Endothelial cell of umbilical vein (primary cell): Measurements from ENCODE around the gene APBA2. TPM values are rescaled to one million over a fixed set of nuclear protein-coding genes. Genes with fewer than 3 reads are reported as not detected.

Experiments
- BruUV-seq: library from RNA; stranded (reverse); fragments of 400-500 nt; replicated peaks from 2 replicates; lab custom pipeline; 2021; lab: Mats Ljungman, UMichigan
- CTCF ChIA-PET: fragments of 300-600, 350-600 bp; sonication (Branson Sonifier 250); formaldehyde crosslinking; loops from one replicate; lab custom pipeline; 2021; ENCODE audit warnings: antibody characterized with exemption, inconsistent platforms; lab: Charles Lee
- POLR2A ChIA-PET: fragments of 300-600, 350-600 bp; sonication (Branson Sonifier 250); formaldehyde crosslinking; loops from one replicate; lab custom pipeline; 2021; ENCODE audit warnings: antibody characterized with exemption, inconsistent platforms; lab: Charles Lee
- DNase-seq: peaks from one replicate; pipeline ENCODE4 v3.0.0-alpha.2; 2011; ENCODE audit warnings: low read depth, low spot score
- FAIRE-seq: peaks from 2 replicates; lab custom pipeline; 2011; peaks lifted over from hg19 to GRCh38; lab: Jason Lieb, UNC
- H2AFZ ChIP-seq: 2 replicates; pipeline ENCODE4 v1.6.0; 2012; ENCODE audit warnings: low read depth, low read length, control low read depth, inconsistent platforms
- H3K27ac ChIP-seq: 2 replicates; pipeline ENCODE4 v1.5.1; 2011; ENCODE audit warnings: low read depth, mild to moderate bottlenecking, control low read depth, low read length, moderate library complexity; ENCODE audit not compliant: insufficient read depth
- H3K27me3 ChIP-seq, 2 experiments: 2 replicates each; pipeline versions ENCODE4 v1.6.0 to v1.6.1; 2011; ENCODE audit warnings: low read length in 2 of 2, mixed read lengths in 1 of 2; ENCODE audit not compliant: control insufficient read depth in 2 of 2, insufficient read depth in 2 of 2
- H3K36me3 ChIP-seq, 2 experiments: 2 replicates in 1 of 2; 3 replicates in 1 of 2; pipeline ENCODE4 v1.5.1; 2011; ENCODE audit warnings: low read length in 2 of 2, mild to moderate bottlenecking in 1 of 2, moderate library complexity in 1 of 2; ENCODE audit not compliant: control insufficient read depth in 2 of 2, insufficient read depth in 2 of 2; ENCODE audit errors: extremely low read depth in 1 of 2
- H3K4me1 ChIP-seq: 3 replicates; pipeline ENCODE4 v1.5.1; 2011; ENCODE audit warnings: mild to moderate bottlenecking, low read length; ENCODE audit not compliant: control insufficient read depth, insufficient read depth; ENCODE audit errors: extremely low read depth
- H3K4me2 ChIP-seq: 2 replicates; pipeline ENCODE4 v1.6.1; 2011; ENCODE audit warnings: low read length, control low read depth, mixed read lengths; ENCODE audit not compliant: insufficient read depth
- H3K4me3 ChIP-seq, 3 experiments: fragments of 200-600 bp in 1 of 3; sonication (generic), shearing (Covaris generic) in 1 of 3; replicated peaks in 1 of 3; 2 replicates each; pipeline ENCODE4 v1.5.1; 2011 to 2016; ENCODE audit warnings: control low read depth in 3 of 3, low read length in 3 of 3, mild to moderate bottlenecking in 2 of 3, inconsistent platforms in 1 of 3, low read depth in 1 of 3, moderate library complexity in 1 of 3; ENCODE audit not compliant: insufficient read depth in 1 of 3
- H3K79me2 ChIP-seq: 2 replicates; pipeline ENCODE4 v1.6.0; 2012; ENCODE audit warnings: low read length, inconsistent platforms; ENCODE audit not compliant: control insufficient read depth, insufficient read depth
- H3K9ac ChIP-seq: replicated peaks from 2 replicates; pipeline ENCODE3; 2011; ENCODE audit warnings: low read length, control low read depth; ENCODE audit not compliant: insufficient read depth; ENCODE audit errors: extremely low read depth
- H3K9me1 ChIP-seq: replicated peaks from 3 replicates; pipeline ENCODE4 v1.6.0; 2011; ENCODE audit warnings: mild to moderate bottlenecking, low read length; ENCODE audit not compliant: control insufficient read depth, insufficient read depth; ENCODE audit errors: extremely low read depth
- H3K9me3 ChIP-seq: replicated peaks from 2 replicates; pipeline ENCODE4 v1.5.1; 2012; ENCODE audit warnings: low read length, inconsistent platforms; ENCODE audit not compliant: control insufficient read depth, insufficient read depth
- H4K20me1 ChIP-seq: replicated peaks from 2 replicates; pipeline ENCODE3; 2011; ENCODE audit warnings: mild to moderate bottlenecking, low read length; ENCODE audit not compliant: control insufficient read depth, insufficient read depth; ENCODE audit errors: extremely low read depth
- EZH2 ChIP-seq: IDR thresholded peaks from 2 replicates; pipeline ENCODE4 v1.6.1; 2012; ENCODE audit warnings: borderline replicate concordance, low read depth, mild to moderate bottlenecking, moderate library complexity, low read length, inconsistent platforms; ENCODE audit not compliant: severe bottlenecking
- FOS ChIP-seq: IDR thresholded peaks from 2 replicates; pipeline ENCODE4 v1.6.1; 2011; ENCODE audit warnings: mild to moderate bottlenecking, low read length, moderate library complexity, borderline replicate concordance; ENCODE audit not compliant: insufficient read depth
- GATA2 ChIP-seq: IDR thresholded peaks from 2 replicates; pipeline ENCODE4 v1.7.0; 2011; ENCODE audit warnings: low read depth, mild to moderate bottlenecking, moderate library complexity, mixed read lengths, low read length; ENCODE audit not compliant: insufficient read length, insufficient read depth
- JUN ChIP-seq: IDR thresholded peaks from 2 replicates; pipeline ENCODE4 v1.6.1; 2011; ENCODE audit warnings: borderline replicate concordance, low read depth; ENCODE audit not compliant: insufficient read length, insufficient read depth
- MYC ChIP-seq: IDR thresholded peaks from one replicate; pipeline ENCODE4 v1.6.1; 2011; ENCODE audit warnings: mild to moderate bottlenecking, low read depth, low read length
- POLR2A ChIP-seq: IDR thresholded peaks from 2 replicates; pipeline ENCODE4 v1.6.1; 2012; ENCODE audit warnings: low read depth, mild to moderate bottlenecking, control low read depth, low read length
- POLR2AphosphoS5 ChIP-seq: IDR thresholded peaks from 2 replicates; pipeline ENCODE4 v1.6.1; 2012; ENCODE audit warnings: low read depth, mild to moderate bottlenecking, control low read depth, low read length, moderate library complexity; ENCODE audit not compliant: insufficient read depth
- dilution Hi-C: fragments of 300-500 bp; cut with MboI; formaldehyde crosslinking; loops from one replicate; pipeline ENCODE4 v1.15.0; 2019; ENCODE audit warnings: low sequenced_read_pairs; ENCODE audit not compliant: extremely low pct_ligation_motif_present
- intact Hi-C: fragments of 100-400 bp; cut with micrococcal nuclease; formaldehyde crosslinking; loops from one replicate; pipeline ENCODE4 v1.10.0; 2022
- polyA plus RNA-seq, 4 experiments: library from polyadenylated mRNA; depleted of rRNA in 3 of 4; stranded (reverse) in 3 of 4; unstranded in 1 of 4; fragments of >200 nt; gene quantifications; 2 replicates each; pipeline versions ENCODE4 v1.2.1 to v1.2.3, GENCODE V29; 2011 to 2012; ENCODE audit warnings: missing spikeins in 1 of 4
- total RNA-seq: library from RNA; stranded (reverse); gene quantifications from 2 replicates; pipeline ENCODE4 v1.2.3, GENCODE V29; 2021
- TF ChIP-seq, protein P1 (sequence below): IDR thresholded peaks from 2 replicates; pipeline ENCODE4 v1.6.1; 2011; ENCODE audit not compliant: insufficient read depth, insufficient read length
- TF ChIP-seq, protein P2 (sequence below), 2 donors: IDR thresholded peaks; 1 replicate in 1 of 2; 2 replicates in 1 of 2; pipeline ENCODE4 v1.5.1; 2011; ENCODE audit warnings: low read length in 2 of 2, mild to moderate bottlenecking in 2 of 2, moderate library complexity in 2 of 2, control low read depth in 1 of 2, inconsistent platforms in 1 of 2, low read depth in 1 of 2; ENCODE audit not compliant: insufficient read depth in 1 of 2; ENCODE audit errors: extremely low read depth in 1 of 2

Gene APBA2
- total and polyA plus RNA-seq, 2 donors (not counting 3 experiments of a cell fraction or from before 2014, with no cell fraction given): 5.7 to 11.1 TPM

DNA sequence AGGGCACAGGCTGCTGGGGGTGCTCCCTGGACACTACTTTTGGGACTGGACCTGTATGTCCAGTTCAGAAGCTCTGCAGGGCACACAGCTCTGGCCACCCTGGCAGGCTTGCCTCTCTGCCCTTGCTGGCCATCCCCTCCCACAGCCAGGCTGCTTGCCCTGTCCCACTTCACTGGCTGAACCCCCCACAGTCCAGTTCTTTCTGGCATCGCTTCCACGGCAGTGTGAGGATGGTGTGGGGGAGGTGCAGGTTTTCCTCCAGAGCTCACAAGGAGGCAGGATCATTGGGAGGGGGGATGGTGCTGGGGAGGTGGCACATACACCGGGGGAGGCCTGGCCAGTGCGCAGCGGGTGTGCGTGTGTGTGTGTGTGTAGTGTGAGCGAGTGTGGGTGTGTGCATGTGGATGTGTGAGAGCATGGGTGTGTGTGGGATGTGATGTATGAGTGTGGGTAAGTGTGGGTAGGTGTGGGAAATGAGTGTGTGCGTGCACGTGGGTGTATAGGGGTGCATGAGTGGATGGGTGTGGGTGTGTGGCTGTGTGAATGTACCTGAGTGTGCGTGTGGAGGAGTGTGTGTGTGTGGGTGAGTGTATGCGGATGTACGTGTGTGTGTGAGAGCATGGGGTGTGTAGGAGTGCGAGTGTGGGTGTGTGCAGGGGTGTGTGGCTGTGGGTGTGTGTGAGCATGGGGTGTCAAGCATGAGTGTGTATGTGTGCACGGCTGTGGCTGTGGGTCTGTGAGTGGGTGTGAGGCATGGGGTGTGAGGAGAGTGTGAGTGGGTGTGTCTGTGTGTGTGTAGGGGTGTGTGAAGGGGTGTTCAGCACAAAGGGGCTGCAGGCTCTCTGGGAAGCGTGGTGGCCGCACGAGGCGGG, 228.7 kb downstream of the APBA2 start:
- H3K4me2 ChIP-seq: no peak overlapping the region
- TF ChIP-seq, protein P1, sequence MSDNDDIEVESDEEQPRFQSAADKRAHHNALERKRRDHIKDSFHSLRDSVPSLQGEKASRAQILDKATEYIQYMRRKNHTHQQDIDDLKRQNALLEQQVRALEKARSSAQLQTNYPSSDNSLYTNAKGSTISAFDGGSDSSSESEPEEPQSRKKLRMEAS: no peak
- TF ChIP-seq FOS (no peak), POLR2AphosphoS5 (no peak), POLR2A (no peak), JUN (no peak), MYC (no peak), GATA2 (no peak), EZH2 (no peak)
- TF ChIP-seq, protein P2, sequence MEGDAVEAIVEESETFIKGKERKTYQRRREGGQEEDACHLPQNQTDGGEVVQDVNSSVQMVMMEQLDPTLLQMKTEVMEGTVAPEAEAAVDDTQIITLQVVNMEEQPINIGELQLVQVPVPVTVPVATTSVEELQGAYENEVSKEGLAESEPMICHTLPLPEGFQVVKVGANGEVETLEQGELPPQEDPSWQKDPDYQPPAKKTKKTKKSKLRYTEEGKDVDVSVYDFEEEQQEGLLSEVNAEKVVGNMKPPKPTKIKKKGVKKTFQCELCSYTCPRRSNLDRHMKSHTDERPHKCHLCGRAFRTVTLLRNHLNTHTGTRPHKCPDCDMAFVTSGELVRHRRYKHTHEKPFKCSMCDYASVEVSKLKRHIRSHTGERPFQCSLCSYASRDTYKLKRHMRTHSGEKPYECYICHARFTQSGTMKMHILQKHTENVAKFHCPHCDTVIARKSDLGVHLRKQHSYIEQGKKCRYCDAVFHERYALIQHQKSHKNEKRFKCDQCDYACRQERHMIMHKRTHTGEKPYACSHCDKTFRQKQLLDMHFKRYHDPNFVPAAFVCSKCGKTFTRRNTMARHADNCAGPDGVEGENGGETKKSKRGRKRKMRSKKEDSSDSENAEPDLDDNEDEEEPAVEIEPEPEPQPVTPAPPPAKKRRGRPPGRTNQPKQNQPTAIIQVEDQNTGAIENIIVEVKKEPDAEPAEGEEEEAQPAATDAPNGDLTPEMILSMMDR (IDR thresholded peaks at IDR 0.05; ENCODE audit: extremely low read depth in 1 of 2, insufficient read depth in 1 of 2, low read depth in 1 of 2, low read length in 2 of 2): no peak
- H3K4me1 ChIP-seq: no peaks in the 10 kb centered on the region
- no peak for DNase-seq
- H3K4me3 ChIP-seq: no peak overlapping the region
- H3K27me3 ChIP-seq: no peaks in the 10 kb centered on the region
- no TSS peak for BruUV-seq
- ChIA-PET CTCF (interaction anchor here (1.2 to 1.5 kb wide), 3 partner anchors 11 to 14 kb away, joined by 3 to 5 read pairs (median 5); no protein-coding TSS in a partner anchor), POLR2A (no interaction called here)
- intact Hi-C loops (no loop called here), dilution Hi-C loops (no loop called here)
- no peaks in the 10 kb centered on the region for H3K9me3 ChIP-seq
- no peak overlapping the region for H3K9ac ChIP-seq
- no peaks in the 10 kb centered on the region for H4K20me1 ChIP-seq
- H2AFZ ChIP-seq: no peak overlapping the region
- no peaks in the 10 kb centered on the region for H3K9me1 ChIP-seq
- FAIRE-seq: no peak
- no peaks in the 10 kb centered on the region for H3K79me2 ChIP-seq
- no peaks in the 10 kb centered on the region for H3K36me3 ChIP-seq
- H3K27ac ChIP-seq: no peak overlapping the region
